ENCODE results near the gene TLE2.

The TLE2 gene

DNA sequence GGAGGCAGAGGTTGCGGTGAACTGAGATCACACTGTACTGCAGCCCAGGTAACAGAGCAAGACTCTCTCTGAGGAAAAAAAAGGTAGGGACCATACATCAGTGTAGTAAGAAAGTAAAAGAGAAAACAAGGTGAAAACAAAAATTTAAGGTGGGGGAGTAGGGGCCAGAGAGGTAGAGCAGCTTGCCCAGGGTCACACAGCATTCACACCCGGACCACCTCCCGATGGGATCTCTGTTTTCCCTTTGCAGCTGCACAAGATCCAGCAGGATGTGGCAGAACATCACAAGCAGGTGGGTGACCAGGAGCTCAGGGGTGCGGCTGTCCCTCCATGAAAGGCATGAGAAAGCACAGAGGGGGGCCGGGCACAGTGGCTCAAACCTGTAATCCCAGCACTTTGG, 47.2 kb downstream of the TLE2 start:
- no peak overlapping the region for H3K27ac ChIP-seq (ENCODE audit: low read depth, low read length)
- H3K36me3 ChIP-seq (ENCODE audit: control insufficient read depth, insufficient read depth, low read length): no peaks in the 10 kb centered on the region
- H3K4me1 ChIP-seq (ENCODE audit: control insufficient read depth, insufficient read depth, low read length): peaks cover 28% of the 10 kb centered on the region
- H3K9me3 ChIP-seq (ENCODE audit: control insufficient read depth, insufficient read depth, low read length): no peaks in the 10 kb centered on the region
- peaks cover 14% of the 10 kb centered on the region; the same call in 1 of the 2 replicates for H3K27me3 ChIP-seq (ENCODE audit: control insufficient read depth, insufficient read depth, low read length)
- H3K9ac ChIP-seq (ENCODE audit: low read depth, low read length): no peak overlapping the region
- H3K4me3 ChIP-seq (ENCODE audit: low read depth, low read length): no peak overlapping the region

- H3K4me1 ChIP-seq (ENCODE audit: control insufficient read depth, insufficient read depth, low read length): peaks cover 30% of the 10 kb centered on the region
- no peak overlapping the region for H3K4me3 ChIP-seq (ENCODE audit: low read depth, low read length)
- H3K36me3 ChIP-seq (ENCODE audit: control insufficient read depth, insufficient read depth, low read length): no peaks in the 10 kb centered on the region
- no peak overlapping the region for H3K27ac ChIP-seq (ENCODE audit: low read depth, low read length)
- H3K9ac ChIP-seq (ENCODE audit: low read depth, low read length): no peak overlapping the region
- peaks cover 25% of the 10 kb centered on the region for H3K27me3 ChIP-seq (ENCODE audit: control insufficient read depth, insufficient read depth, low read length)
- no peaks in the 10 kb centered on the region for H3K9me3 ChIP-seq (ENCODE audit: control insufficient read depth, insufficient read depth, low read length)
Measured at GRCh38 chr19:2978772-2979171, 50.3 kb downstream of the TLE2 start.

- Histone ChIP-seq H3K36me3 (ENCODE audit: control insufficient read depth, insufficient read depth, low read length) (no peaks in the 10 kb centered on the region), H3K27me3 (ENCODE audit: control insufficient read depth, insufficient read depth, low read length) (peaks cover 25% of the 10 kb centered on the region), H3K9ac (ENCODE audit: low read depth, low read length) (no peak overlapping the region), H3K4me1 (ENCODE audit: control insufficient read depth, insufficient read depth, low read length) (peaks cover 26% of the 10 kb centered on the region), H3K9me3 (ENCODE audit: control insufficient read depth, insufficient read depth, low read length) (no peaks in the 10 kb centered on the region), H3K4me3 (ENCODE audit: low read depth, low read length) (peak overlapping the region; percentile 52), H3K27ac (ENCODE audit: low read depth, low read length) (no peak overlapping the region)
Measured at GRCh38 chr19:2978166-2978767, 50.8 kb downstream of the TLE2 start.

GRCh38 chr19:2977746-2978138, 51.3 kb downstream of the TLE2 start:
- Histone ChIP-seq H3K4me1 (ENCODE audit: control insufficient read depth, insufficient read depth, low read length) (peaks cover 22% of the 10 kb centered on the region), H3K4me3 (ENCODE audit: low read depth, low read length) (peak overlapping the region; percentile 52), H3K9me3 (ENCODE audit: control insufficient read depth, insufficient read depth, low read length) (no peaks in the 10 kb centered on the region), H3K27ac (ENCODE audit: low read depth, low read length) (no peak overlapping the region), H3K36me3 (ENCODE audit: control insufficient read depth, insufficient read depth, low read length) (no peaks in the 10 kb centered on the region), H3K27me3 (ENCODE audit: control insufficient read depth, insufficient read depth, low read length) (peaks cover 21% of the 10 kb centered on the region), H3K9ac (ENCODE audit: low read depth, low read length) (no peak overlapping the region)

DNA sequence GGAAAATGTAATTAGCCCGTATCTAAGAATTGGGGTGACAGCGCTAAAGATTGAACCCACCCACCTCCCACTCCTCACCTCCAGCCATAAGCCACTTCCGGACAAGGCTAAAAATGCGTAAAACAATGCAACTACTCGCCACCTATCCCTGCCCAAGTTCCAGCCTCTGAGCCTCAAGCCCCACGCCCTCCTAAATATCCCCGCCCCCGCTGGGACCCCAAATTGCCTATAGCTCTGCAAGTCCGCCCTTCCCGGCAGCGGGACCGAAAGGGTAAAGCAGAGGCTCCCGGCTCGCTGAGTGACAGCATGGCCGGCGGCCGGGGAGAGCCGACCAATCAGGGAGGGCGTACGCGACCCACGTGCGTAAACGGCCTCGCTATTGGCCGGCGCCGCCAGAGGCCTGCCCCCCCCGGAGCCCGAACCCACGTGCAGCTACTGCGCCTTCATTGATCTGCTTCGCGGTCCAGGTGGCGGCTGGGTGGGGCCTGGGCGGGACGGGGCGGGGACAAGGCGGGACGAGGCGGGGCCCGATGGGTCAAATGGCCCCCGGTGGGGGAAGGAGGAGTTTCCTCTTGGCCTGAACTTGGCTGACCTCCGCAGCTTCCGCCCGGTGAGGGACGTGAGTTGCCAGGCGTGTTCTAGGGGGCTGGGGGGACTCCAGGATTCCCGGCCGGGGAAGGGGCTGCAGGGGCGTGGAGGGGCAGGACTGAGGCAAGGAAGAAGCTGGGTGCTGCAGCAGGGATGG, 51.9 kb downstream of the TLE2 start, which contains the start of gene TLE6:
TSS of gene TLE6 (plus strand) at position 564 of the 745 bp plus-strand sequence. CDS start 670 bp downstream, outside the sequence.
- Histone ChIP-seq H3K9ac (ENCODE audit: low read depth, low read length) (no peak within 1 kb of the TSS), H3K27me3 (ENCODE audit: control insufficient read depth, insufficient read depth, low read length) (peaks cover 19% of the 10 kb centered on the region), H3K4me1 (ENCODE audit: control insufficient read depth, insufficient read depth, low read length) (peaks cover 18% of the 10 kb centered on the region), H3K9me3 (ENCODE audit: control insufficient read depth, insufficient read depth, low read length) (no peaks in the 10 kb centered on the region), H3K36me3 (ENCODE audit: control insufficient read depth, insufficient read depth, low read length) (no peaks in the 10 kb centered on the region), H3K4me3 (ENCODE audit: low read depth, low read length) (peak within 1 kb of the TSS; percentile 65), H3K27ac (ENCODE audit: low read depth, low read length) (no peak within 1 kb of the TSS)

DNA sequence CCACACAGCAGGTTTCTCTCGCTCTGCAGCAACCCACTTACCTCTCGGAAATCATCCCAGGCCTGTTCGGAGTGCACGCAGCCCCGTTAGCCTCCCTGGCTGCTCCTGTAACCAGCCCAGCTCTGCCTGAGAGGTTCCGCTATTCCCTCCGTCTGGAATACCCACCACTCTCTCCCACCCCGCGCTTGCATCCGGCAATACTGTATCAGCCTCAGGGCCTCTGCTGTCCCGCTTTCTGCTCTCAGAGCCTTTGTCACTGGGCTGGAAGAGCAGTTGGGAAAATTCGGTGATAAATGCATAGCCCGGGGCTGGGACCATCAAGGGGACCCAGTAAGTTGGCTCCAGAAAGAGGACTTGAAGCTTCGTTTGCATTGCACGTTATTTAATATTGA, 52.5 kb downstream of the TLE2 start:
- Histone ChIP-seq H3K36me3 (ENCODE audit: control insufficient read depth, insufficient read depth, low read length) (no peaks in the 10 kb centered on the region), H3K27ac (ENCODE audit: low read depth, low read length) (no peak overlapping the region), H3K27me3 (ENCODE audit: control insufficient read depth, insufficient read depth, low read length) (peaks cover 19% of the 10 kb centered on the region), H3K9me3 (ENCODE audit: control insufficient read depth, insufficient read depth, low read length) (no peaks in the 10 kb centered on the region), H3K4me3 (ENCODE audit: low read depth, low read length) (peak overlapping the region; percentile 65), H3K9ac (ENCODE audit: low read depth, low read length) (no peak overlapping the region), H3K4me1 (ENCODE audit: control insufficient read depth, insufficient read depth, low read length) (peaks cover 18% of the 10 kb centered on the region)

DNA sequence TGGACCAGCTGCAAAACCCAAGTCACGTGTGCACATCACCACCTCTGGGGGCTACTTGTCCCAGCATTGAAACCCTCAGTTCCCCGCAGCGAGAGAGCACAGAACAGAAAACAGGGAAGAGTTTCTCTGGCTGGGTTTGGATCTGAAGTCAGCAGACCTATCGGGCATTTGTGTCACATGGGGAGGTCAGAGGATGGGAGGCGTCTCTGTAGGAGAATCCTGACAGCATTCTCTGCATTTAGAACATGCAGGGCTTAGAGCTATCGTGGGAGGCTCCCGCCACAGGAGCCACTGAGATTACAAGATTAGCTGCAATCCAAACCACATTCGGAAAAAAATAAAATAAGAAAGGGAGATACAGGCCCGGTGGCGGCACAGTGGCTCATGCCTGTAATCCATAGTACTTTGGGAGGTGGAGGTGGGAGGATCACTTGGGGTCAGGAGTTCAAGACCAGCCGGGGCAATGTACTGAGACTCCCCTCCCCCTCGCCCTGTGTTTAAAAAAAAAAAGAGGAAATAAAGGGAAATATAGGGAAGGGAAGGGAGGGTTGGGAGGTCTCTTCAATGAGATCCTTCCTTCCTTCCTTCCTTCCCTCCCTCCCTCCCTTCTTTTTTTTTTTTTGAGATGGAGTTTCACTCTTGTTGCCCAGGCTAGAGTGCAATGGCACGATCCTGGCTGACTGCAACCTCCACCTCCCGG, 54.6 kb downstream of the TLE2 start:
- no peak overlapping the region for H3K9ac ChIP-seq (ENCODE audit: low read depth, low read length)
- no peak overlapping the region for H3K4me3 ChIP-seq (ENCODE audit: low read depth, low read length)
- peaks cover 19% of the 10 kb centered on the region for H3K27me3 ChIP-seq (ENCODE audit: control insufficient read depth, insufficient read depth, low read length)
- no peak overlapping the region for H3K27ac ChIP-seq (ENCODE audit: low read depth, low read length)
- no peaks in the 10 kb centered on the region for H3K36me3 ChIP-seq (ENCODE audit: control insufficient read depth, insufficient read depth, low read length)
- H3K9me3 ChIP-seq (ENCODE audit: control insufficient read depth, insufficient read depth, low read length): no peaks in the 10 kb centered on the region
- H3K4me1 ChIP-seq (ENCODE audit: control insufficient read depth, insufficient read depth, low read length): peaks cover 18% of the 10 kb centered on the region

DNA sequence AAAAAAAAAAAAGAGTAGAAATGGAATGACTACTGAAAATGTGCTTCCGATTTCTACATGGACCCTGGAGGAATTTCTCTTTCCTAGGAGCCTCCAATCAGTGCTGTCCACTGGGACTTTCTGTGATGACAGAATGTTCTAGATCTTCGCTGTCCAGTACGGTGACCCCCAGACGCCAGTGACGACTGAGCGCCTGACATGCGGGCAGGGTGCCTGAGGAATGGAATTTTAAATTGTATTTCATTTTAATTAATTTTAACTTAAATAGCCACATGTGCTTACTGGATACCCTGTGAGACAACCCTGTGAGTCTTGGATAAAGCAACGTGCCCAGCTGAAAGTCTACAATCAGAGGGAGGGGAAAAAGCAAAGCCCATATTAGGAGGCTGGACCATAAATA, 55.9 kb downstream of the TLE2 start:
- Histone ChIP-seq H3K27ac (ENCODE audit: low read depth, low read length) (no peak overlapping the region), H3K36me3 (ENCODE audit: control insufficient read depth, insufficient read depth, low read length) (no peaks in the 10 kb centered on the region), H3K9ac (ENCODE audit: low read depth, low read length) (no peak overlapping the region), H3K4me1 (ENCODE audit: control insufficient read depth, insufficient read depth, low read length) (peaks cover 14% of the 10 kb centered on the region), H3K4me3 (ENCODE audit: low read depth, low read length) (no peak overlapping the region), H3K27me3 (ENCODE audit: control insufficient read depth, insufficient read depth, low read length) (peaks cover 12% of the 10 kb centered on the region), H3K9me3 (ENCODE audit: control insufficient read depth, insufficient read depth, low read length) (no peaks in the 10 kb centered on the region)

GRCh38 chr19:2970201-2970835, 58.8 kb downstream of the TLE2 start:
- Histone ChIP-seq H3K27ac (ENCODE audit: low read depth, low read length) (no peak overlapping the region), H3K36me3 (ENCODE audit: control insufficient read depth, insufficient read depth, low read length) (no peaks in the 10 kb centered on the region), H3K27me3 (ENCODE audit: control insufficient read depth, insufficient read depth, low read length) (no peaks in the 10 kb centered on the region), H3K4me3 (ENCODE audit: low read depth, low read length) (no peak overlapping the region), H3K9me3 (ENCODE audit: control insufficient read depth, insufficient read depth, low read length) (no peaks in the 10 kb centered on the region), H3K4me1 (ENCODE audit: control insufficient read depth, insufficient read depth, low read length) (no peaks in the 10 kb centered on the region), H3K9ac (ENCODE audit: low read depth, low read length) (no peak overlapping the region)

DNA sequence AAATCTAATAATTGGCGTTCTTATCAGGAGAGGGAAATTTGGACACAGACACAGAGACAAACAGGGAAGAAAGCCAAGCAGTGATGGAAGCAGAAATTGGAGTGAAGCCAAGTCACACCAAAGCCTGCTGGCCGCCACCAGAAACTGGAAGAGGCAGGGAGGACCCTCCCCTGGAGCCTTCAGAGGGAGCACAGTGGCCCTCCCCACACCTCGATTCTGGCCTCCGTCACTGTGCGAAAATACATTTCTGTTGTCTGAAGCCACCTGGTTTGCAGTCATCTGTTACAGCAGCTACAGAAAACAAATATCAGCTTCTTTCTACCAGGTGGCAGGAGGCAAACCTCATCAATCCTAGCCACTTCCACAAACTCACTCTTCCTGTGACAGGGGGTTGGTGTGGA, 60.0 kb downstream of the TLE2 start:
- H3K4me3 ChIP-seq (ENCODE audit: low read depth, low read length): no peak overlapping the region
- no peak overlapping the region for H3K27ac ChIP-seq (ENCODE audit: low read depth, low read length)
- H3K36me3 ChIP-seq (ENCODE audit: control insufficient read depth, insufficient read depth, low read length): no peaks in the 10 kb centered on the region
- H3K27me3 ChIP-seq (ENCODE audit: control insufficient read depth, insufficient read depth, low read length): no peaks in the 10 kb centered on the region
- H3K9ac ChIP-seq (ENCODE audit: low read depth, low read length): no peak overlapping the region
- no peaks in the 10 kb centered on the region for H3K4me1 ChIP-seq (ENCODE audit: control insufficient read depth, insufficient read depth, low read length)
- no peaks in the 10 kb centered on the region for H3K9me3 ChIP-seq (ENCODE audit: control insufficient read depth, insufficient read depth, low read length)

Data from HUES48 (cell line).